Esophagus muscularis mucosa (tissue), 4 donors: ENCODE measurements around the gene NFAM1.

Source experiments
- CTCF ChIP-seq, 3 experiments: fragments of 200-600 bp in 2 of 3; fragments of 450-650 bp in 1 of 3; sonication (generic) in 2 of 3; IDR thresholded peaks; one replicate each; pipeline ENCODE4 v1.5.1; 2017 to 2019; ENCODE audit warnings: antibody characterized with exemption in 3 of 3, mild to moderate bottlenecking in 2 of 3, moderate library complexity in 1 of 3
- EP300 ChIP-seq: sonication (generic); formaldehyde crosslinking; IDR thresholded peaks from one replicate; pipeline ENCODE4 v1.6.1; 2017; ENCODE audit warnings: antibody characterized with exemption
- POLR2A ChIP-seq: fragments of 450-650 bp; IDR thresholded peaks from one replicate; pipeline ENCODE4 v1.6.1; 2017; ENCODE audit warnings: antibody characterized with exemption, moderate library complexity, mild to moderate bottlenecking, low read depth

DNA sequence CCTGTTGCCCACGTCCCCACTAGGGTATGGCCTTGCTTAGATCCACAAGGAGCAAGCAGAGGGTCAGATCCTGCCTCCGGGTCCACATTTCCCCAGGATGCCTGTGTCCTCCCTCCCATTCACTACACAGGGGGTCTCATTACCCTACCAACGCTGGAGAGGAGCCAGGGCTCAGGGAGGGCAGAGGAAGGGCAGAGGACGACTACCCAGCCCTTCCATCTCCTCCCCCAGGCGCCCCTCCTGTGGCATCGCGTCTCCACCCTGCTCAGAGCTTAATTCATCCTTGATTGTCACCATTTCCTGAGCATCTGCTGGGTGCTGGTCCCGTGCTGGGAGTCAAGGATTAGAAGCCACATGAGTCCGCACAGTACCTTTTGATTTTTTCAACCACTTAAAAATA is 5.0 kb downstream of the NFAM1 start:
- TF ChIP-seq CTCF (IDR thresholded peaks at IDR 0.05) (no peak), POLR2A (no peak), EP300 (no peak)
